NCI-H1105 (cell line): ENCODE results near the gene CHCHD6.

ENCODE experiments used
- DNase-seq: peaks from one replicate; lab custom pipeline; 2025; lab: John Stamatoyannopoulos, UW

Gene CHCHD6

GRCh38 chr3:126944089-126944965 lies 240.3 kb downstream of the CHCHD6 start:
- no peak for DNase-seq

GRCh38 chr3:126945171-126945721 lies 241.2 kb downstream of the CHCHD6 start:
- no peak for DNase-seq

GRCh38 chr3:126945891-126946290 lies 241.9 kb downstream of the CHCHD6 start:
- DNase-seq, result no peak

GRCh38 chr3:126946405-126946804 lies 242.4 kb downstream of the CHCHD6 start:
- no peak for DNase-seq

- DNase-seq, result no peak
Observed at GRCh38 chr3:126947429-126947828, 243.4 kb downstream of the CHCHD6 start.

GRCh38 chr3:126948980-126949535 lies 245.0 kb downstream of the CHCHD6 start:
- DNase-seq, result no peak

GRCh38 chr3:126951561-126951960 lies 247.5 kb downstream of the CHCHD6 start:
- DNase-seq, result no peak

GRCh38 chr3:126952261-126952982 lies 248.4 kb downstream of the CHCHD6 start:
- DNase-seq, result no peak

- DNase-seq, result no peak
Observed at GRCh38 chr3:126952983-126953660, 249.1 kb downstream of the CHCHD6 start.

GRCh38 chr3:126954141-126954842 lies 250.3 kb downstream of the CHCHD6 start:
- DNase-seq, result no peak

- no peak for DNase-seq
Observed at GRCh38 chr3:126955004-126955790, 251.2 kb downstream of the CHCHD6 start.

GRCh38 chr3:126956361-126956760 lies 252.3 kb downstream of the CHCHD6 start:
- DNase-seq, result no peak

- no peak for DNase-seq
Observed at GRCh38 chr3:126956866-126957650, 253.0 kb downstream of the CHCHD6 start.

- no peak for DNase-seq
Observed at GRCh38 chr3:126957776-126958637, 254.0 kb downstream of the CHCHD6 start.

GRCh38 chr3:126958638-126959085 lies 254.6 kb downstream of the CHCHD6 start:
- DNase-seq, result no peak

GRCh38 chr3:126959136-126959920 lies 255.3 kb downstream of the CHCHD6 start:
- no peak for DNase-seq

GRCh38 chr3:126959921-126960603 lies 256.0 kb downstream of the CHCHD6 start:
- DNase-seq, result no peak
